NCI-H1105 (cell line): ENCODE data around the gene LRRC4C.

ENCODE experiments used
- DNase-seq: peaks from one replicate; lab custom pipeline; 2025; lab: John Stamatoyannopoulos, UW

The LRRC4C gene

DNA sequence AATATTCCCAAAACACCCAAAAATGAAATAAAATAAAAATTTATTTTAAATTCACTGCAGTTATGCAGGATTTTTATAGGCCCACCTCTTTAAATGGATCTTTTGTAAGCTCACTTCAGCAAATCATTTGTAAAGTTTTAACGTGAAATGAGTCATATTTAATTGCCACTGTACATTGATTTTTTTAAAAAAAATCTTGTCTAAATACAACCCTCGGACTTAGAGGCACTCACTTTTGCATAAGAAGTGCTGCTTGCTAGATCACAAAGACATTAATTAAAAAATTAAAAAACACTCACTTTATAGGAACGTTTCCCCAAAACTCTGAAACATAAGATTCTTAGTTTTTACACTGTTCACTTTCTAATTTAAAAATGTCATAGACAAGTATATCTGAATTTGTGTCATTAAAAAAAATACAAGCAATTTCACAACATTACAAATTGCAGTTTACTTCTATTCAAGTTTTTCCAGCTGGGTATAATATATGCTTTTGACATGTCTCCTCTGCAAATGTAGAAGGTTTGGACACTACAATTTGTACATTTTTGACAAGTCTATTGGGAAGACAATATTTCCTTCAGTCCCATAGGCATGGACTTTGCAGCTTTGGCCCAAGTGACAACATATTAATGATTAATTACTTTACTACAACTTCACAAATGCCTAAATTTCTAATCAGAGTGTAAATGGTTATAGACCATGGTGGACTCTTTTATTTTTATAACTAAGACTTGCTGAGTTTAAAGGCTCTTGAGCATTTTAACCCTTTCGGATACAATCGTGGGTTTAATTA lies 1088.4 kb downstream of the LRRC4C start:
- DNase-seq = no peak

DNA sequence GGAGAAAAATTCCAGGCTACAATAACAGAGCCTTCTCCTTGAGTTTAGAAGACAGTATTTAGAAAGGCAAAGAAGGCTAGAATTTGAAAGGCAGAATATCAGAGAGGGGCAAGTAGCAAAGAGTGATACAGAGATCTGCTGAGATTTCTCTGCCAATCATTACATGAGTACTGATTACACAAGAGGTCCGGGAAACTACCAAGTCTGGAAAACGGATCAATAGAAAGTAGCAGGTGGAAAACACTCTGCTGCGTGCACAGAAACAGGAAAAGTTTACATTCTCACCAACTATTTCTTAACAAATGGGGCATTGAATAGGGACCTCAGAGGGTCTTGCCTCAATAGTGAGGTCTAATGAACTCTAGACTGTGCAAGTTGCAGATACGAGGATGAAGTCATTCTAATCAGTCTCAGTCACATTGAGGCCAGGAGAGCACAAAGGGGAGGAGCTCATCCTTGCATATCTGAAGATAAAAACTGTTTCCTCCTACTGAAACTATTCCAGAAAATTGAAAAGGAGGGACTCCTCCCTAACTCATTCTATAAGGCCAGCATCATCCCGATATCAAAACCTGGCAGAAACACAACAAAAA lies 1099.2 kb downstream of the LRRC4C start:
- DNase-seq = no peak

DNA sequence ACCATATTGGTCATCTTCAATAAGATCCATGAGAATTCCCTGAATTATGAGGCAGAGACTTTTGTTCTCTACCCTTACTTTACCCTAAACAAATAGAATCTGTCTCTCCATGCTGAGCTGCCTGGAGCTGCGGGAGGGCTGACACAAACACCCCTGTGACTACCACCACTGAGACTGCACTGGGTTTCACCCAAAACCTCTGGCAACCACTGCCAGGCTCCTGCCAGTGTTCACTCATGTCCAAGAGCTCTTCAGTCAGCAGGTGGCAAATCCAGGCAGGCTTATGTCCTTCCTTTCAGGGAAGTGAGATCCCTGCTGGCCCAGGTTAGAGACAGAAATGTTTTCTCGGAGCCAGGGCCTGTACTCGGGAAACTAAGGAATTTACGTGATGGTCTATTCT lies 1105.3 kb downstream of the LRRC4C start:
- DNase-seq = no peak

DNA sequence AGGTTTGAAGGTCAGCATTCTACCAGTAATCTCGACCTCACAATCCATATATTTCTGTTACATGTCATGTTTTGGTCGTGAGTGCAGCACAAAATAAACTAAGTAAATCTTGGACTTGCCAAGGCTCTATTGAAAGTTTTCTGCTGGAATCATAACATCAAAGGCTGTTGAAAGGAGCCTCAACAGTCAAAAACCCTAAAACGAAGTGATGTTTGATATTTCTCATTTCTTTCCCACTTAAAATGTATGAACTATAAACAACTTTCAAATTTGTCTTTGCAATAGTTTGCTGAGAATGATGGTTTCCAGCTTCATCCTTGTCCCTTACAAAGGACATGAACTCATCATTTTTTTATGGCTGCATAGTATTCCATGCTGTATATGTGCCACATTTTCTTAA lies 1118.5 kb downstream of the LRRC4C start:
- DNase-seq = no peak

DNA sequence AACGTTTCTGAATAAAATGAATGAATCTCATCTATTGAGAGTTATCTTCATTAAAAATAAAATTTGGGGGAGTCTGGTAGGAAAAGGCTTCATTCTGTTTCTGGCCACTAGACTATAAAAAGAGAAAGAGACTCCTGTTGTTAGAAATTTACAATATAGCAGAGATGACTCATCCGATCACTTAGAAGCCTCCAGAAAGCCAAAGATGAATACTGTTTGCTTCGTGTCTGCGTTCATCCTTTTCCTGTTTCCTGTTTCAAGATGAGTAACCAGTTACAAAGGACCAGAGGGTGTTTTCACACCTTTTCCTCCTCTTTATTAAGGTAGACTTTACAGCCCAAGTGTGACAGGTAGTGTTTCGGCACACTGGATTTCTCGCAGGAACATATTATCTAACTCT lies 1120.7 kb downstream of the LRRC4C start:
- no peak for DNase-seq

DNA sequence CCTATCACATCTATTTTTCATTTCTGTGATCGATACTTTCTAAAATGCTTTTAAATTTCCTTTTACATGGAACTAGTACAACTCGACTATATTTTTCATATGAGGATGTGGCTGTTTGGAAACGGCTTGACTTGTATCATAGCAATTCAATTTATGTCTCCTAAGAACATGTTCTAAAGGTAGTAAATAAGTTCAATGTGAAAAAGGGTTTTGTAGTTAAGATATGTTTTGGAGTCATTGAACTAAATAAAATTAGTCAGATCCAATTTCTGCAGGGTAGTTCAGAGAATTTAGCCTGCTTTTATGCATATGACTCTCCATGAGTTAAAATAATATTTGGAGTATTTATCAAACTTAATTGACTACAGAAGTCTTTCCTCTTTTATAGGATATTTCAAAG lies 1121.4 kb downstream of the LRRC4C start:
- no peak for DNase-seq

DNA sequence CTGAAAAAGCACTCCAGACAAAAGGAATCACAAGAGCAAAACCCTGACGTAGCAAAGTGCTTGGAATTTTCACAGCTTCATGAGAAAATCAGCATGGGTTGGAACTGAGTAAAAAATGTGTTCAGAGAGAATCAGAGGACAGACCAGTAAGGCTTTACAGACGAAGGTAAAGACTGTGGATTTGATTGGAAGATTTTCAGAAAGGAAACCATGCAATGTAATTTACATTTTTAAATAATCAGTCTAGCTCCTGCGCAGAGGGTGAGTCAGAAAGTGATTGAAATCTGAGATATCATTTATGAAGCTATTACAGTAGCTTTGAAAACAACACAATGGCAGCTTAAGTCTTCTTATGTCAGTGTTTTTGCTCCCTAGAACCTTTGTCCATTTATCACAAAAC lies 1122.3 kb downstream of the LRRC4C start:
- DNase-seq = no peak

DNA sequence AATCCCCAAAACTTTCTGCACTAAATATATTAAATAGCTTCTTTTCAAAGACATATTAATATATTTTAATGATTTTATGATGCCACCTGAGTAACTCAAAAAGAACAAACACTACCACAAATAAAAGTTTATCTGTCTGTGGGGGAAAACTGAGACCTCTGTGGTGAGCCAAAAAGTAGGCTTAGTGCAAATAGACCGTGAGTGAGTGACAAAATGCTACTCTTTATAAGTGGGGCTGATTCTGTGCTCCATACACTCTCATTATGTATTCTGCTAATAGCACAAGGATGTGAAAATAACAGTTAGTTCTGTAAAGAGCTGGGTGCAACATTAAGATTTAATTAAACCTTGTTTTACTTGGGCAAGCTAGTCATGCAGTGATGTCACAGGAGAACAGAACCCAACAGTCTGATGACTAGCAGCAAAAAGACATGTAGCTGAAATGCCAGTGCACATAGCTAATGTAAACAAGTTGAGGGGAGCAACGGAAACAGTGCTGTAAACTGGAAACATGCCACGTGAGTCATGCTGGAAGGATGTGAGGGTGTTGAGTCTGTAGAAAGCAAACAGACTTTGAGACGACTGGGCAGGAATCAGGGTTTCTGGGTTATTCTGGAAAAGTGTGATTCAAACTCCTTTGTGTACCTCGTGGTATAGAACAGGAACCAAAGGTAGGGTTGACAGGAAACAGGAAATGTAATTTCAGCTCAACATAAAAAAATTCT lies 1130.4 kb downstream of the LRRC4C start:
- peak; percentile 29 for DNase-seq

DNA sequence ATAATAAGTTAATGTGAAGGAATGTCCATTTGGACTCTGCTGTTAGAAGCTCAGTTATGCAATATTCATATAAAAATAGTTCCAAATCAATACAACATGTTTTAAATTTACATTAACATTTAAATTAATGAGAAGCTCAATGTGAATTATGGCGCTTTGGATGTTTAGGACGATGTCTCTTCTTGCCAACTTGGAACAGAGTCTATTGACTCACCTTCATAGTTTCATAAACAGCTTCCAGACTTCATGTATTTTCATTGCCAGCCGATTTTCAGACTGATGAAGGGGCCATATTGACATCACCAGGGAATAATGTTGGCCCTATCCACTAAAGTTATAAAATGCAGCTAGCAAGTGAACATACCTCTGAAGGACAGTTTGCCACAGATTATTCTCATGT lies 1136.2 kb downstream of the LRRC4C start:
- DNase-seq = no peak

DNA sequence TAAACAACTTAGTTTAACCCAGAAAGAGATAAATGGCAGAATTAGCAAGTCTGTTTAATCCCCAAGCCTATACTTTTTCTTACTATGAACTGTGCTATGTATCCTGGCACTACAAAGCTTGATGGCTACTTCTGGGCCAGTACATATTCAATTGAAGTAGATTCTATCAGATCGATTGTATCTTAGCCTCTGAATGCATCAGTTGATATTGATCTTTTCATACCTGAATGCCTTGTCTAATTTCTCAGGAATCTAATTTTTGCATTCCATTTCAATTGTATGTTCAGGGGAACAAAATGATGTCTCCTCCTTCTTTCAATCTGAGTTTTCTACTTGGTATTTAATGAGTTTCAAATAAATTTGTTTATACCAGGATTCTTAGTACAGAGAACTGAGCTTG lies 1137.9 kb downstream of the LRRC4C start:
- DNase-seq = no peak

DNA sequence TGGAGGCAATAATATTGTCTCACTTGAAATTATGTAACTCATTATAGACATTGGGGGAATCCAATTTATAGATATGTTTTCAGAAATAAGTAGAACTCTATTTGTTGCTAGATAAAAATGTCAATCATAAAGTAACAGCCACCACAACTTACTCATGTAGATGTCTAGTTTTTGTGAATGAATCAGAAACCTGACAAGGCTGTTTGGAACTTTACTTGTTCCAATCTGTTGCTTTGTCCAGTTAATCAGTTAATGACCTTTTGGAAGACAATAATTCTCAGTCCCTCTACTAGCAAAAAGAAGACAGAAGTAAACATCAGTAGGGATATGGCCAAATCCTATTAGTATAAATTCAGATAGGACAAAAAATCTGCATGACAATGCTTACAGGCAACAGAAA lies 1143.3 kb downstream of the LRRC4C start:
- DNase-seq = no peak

DNA sequence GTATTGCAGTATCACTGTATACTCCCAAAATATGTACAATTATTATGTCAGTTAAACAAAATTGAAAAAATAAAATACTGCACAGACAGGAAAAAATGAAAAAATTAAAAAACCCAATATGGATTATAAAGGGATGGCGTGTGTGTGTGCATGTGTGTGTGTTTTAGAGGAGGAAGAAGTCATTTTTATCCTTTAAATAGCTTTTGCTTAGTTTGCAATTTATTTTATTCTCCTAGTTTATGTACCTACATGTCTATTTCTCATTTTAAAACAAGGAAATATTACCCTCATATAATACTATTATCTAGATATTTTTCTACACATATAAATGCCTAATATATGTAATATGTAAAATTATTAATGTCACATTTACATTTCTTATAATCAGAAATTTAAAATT lies 1144.3 kb downstream of the LRRC4C start:
- DNase-seq = no peak

DNA sequence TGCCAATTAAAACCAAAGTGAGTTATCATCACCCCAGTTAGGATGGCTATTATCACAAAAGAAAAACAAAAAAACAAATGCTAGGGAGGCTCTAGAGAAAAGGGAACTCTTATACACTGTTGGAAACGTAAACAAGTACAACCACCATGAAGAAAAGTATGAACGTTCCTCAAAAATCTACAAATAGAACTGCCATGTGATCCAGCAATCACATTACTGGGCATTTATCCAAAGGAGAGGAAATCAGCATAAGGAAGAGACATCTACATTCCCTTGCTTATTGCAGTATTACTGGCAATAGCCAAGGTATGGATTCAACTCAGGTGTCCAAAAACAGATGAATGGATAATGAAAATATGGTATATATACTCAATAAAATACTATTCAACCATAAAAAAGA lies 1145.1 kb downstream of the LRRC4C start:
- no peak for DNase-seq

DNA sequence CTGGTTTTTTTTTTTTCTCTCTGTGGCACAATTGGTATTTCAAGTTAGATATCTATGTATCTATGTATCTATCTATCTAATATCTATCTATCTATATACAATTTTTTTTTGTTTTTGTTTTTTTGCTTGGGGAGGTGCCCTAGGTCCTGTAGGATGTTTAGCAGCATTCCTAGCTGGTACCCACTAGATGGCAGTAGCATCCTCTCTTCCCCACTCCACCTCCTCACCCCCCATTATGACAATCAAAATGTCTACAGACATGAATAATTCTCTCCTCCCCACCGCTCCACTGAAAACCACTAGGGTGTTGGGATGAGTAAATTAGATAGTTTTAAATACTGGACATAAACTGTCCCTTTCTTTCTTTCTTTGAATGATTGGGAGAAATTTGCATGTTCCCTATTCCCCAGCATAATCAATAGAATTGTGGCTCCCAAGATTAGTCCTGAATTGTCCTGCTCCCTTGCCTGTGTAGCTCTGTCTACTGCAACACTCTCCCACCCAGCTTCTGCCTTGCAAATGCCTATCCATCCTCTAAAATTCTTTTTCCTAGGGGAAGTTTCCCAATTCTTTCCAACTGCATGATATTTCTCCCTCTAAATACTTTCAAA lies 1152.4 kb downstream of the LRRC4C start:
- peak; percentile 57 for DNase-seq

DNA sequence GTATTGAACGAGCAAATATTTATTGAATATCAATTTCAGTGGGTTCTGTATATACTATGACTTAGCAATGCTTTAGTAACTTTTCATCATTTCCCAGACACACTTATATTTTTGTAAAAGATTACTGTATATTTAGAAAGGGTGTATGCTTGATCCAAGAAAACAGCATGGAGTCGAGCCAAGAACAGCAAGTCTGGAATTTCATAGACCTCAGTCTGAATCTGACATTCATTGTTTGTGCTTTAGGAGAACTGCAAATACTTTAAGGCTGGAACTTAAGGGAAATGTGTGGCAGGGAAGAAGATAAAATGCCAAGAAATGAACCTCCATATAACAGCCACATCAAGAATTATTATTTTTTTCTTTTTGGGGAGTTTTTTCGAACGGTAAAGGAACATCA lies 1156.8 kb downstream of the LRRC4C start:
- DNase-seq = no peak

DNA sequence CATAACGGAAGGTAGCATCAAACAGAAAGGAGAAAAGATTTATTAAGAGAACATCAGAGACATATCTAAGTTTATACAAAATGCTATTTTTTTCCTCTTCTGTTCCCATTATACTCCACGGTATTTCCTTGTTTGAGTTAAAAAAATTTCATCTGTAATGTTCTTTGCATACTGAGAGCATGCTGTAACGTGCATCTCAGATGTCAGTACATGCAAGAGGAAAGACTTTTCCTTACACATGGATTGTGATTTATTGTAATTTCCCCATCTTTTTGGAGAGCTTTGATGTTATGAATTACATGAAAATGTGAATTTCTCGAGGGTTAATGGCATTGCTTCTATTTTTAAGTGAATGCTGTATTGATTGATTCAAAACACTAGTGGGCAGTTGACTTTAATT lies 1164.0 kb downstream of the LRRC4C start:
- DNase-seq = no peak

DNA sequence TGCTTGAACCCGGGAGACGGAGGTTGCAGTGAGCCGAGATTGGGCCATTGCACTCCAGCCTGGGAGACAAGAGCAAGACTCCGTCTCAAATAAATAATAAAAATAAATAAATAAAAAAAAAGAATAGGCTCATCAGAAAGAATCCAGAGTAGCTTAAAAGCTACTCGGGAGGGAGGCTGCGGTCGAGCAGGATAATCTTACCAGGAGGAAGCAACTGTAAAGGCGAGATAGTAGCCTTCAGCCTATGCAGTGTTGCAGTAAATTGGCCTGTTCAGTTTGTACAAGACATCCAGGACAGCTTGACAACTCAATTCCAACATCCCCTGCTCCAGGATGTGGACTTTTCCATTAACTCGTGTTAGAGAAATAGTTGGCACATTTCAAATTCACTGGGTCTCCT lies 1164.7 kb downstream of the LRRC4C start:
- no peak for DNase-seq

DNA sequence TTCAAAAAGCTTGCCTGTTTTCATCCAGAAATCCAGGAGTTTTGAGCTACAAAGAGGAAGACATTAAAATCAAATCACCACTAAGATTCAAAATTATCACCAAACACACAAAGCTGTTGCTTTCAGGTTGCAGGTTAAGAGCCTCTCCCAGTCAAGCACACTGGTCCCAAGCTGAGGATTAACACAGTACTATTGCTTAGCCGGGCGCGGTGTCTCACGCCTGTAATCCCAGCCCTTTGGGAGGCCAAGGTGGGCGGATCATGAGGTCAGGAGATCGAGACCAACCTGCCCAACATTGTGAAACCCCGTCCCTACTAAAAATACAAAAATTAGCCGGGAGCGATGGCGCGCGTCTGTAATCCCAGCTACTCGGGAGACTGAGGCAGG lies 1165.1 kb downstream of the LRRC4C start:
- no peak for DNase-seq

DNA sequence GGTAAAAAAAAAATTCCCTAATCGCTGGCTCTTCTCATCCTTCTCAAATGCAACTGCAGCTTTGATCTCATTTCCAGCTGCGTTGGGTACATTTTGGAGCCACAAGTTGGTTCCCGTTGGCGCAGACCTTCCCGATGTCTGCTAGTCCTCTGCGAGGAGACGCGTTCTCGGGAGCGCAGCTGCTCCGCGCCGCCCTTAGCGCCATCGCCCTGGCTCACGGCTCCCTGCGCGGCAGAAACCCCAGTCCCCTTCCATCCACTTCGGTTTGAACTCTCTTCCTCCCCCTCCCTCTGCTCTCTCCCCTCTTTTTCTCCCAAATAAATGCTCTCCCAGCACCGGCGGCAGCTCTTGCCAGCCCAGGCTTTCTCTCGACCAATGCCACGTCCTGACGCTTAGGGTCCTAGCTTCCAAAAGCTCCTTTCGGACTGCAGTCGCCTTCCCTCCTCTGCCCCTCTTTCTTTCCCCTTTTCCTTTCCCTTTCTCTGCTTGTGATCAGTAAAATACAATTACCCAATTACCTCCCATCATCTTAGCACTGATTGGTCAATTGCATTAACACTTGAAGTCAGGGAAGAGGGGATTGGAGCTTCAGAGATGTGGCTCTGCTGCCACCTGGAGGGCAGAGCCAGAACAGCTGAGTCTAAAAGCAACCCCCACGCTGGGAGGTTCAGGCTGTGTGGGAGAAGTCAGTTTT lies 1165.7 kb downstream of the LRRC4C start:
- peak; percentile 83 for DNase-seq

DNA sequence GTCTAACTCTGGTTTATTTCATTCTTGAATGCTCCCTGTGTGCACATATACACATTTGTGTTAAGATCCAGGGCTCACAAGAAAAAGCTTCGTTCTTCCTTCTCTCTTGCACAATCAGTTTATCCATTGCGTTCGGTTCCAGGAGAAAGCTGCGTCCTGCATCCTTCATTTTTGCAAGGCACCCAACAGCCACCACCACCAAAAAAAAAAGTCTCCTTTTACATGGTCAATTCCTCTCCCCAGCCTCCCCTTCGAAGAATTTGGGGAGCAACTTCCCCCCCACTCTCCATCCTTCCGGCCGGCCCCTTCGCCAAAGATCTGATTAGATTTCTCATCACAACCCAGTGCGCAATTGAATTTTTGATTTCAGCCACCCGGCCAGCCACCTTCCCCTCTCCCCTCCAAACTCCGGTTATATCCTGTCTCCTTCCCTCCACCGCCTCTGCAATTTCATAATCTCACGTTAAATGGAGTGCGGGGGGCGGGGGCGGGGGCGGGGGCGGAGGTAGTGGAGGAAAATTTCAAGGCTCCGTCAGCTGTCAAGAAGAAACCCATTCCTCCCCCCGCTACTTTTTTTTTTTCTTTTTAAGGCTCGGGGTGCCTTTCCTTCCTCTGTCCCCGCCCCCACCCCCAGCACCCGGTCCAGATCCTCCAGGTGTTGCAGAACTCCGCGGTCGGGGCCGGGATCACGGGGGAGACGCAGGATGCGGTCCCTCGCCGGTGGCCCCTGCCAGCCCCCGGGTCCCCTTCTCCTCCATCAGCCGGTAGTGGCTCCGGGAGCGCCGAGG lies 1166.5 kb downstream of the LRRC4C start:
- peak; percentile 5 for DNase-seq

DNA sequence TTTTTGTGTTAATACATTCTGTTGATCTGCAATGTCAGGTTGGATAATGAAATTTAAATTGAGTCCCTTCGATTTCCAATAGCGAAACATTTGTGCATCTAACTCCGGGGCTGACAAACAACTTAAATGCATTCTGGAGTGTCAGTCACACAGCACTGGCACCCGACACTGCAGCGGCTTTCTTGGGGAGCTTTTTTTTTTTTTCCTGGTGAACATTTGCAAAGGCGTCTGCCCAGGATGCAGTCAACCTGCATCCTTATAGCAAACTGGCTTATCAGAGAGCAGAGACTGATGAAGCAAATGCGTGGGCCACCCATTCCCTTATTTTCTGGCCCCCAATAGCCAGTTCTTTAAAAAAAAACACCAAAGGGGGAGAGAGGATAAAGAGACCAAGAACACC lies 1167.7 kb downstream of the LRRC4C start:
- DNase-seq = no peak

DNA sequence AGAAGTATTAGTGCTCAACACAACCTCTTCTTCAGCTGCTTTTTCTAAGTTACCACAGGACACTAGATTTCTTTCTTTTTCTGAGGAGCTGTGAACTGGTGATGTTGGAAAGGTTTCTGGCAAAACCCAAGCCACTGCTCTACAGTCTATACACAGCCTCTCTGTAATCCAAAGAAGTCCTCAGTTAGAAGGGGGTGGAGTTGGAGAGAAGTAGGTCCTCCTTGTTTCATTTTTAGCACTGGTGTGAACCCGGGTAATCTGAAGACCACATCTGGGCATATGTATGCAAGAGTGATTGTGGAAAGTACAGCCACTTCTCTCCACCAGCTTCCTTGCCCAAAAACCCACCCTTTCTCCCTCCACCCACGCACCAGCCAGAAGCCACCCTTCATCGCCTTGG lies 1168.1 kb downstream of the LRRC4C start:
- no peak for DNase-seq
